Hepatocyte (in vitro differentiated cells): ENCODE data around the gene BPI.

Source experiments
- EZH2 ChIP-seq: fragments of 200-600 bp; sonication (generic); IDR thresholded peaks from 2 replicates; pipeline ENCODE4 v1.6.1; 2016; ENCODE audit warnings: antibody characterized with exemption, mild to moderate bottlenecking, borderline replicate concordance
- EZH2phosphoT487 ChIP-seq: fragments of 200-600 bp; sonication (generic); IDR thresholded peaks from one replicate; pipeline ENCODE4 v1.6.1; 2018; ENCODE audit warnings: antibody characterized with exemption, mild to moderate bottlenecking, low read depth, moderate library complexity; ENCODE audit not compliant: unreplicated experiment, severe bottlenecking
- TF ChIP-seq, protein P1 (sequence below): fragments of 200-600 bp; sonication (generic); IDR thresholded peaks from 2 replicates; pipeline ENCODE4 v1.5.1; 2016; ENCODE audit warnings: antibody characterized with exemption, mild to moderate bottlenecking; ENCODE audit not compliant: poor library complexity

DNA sequence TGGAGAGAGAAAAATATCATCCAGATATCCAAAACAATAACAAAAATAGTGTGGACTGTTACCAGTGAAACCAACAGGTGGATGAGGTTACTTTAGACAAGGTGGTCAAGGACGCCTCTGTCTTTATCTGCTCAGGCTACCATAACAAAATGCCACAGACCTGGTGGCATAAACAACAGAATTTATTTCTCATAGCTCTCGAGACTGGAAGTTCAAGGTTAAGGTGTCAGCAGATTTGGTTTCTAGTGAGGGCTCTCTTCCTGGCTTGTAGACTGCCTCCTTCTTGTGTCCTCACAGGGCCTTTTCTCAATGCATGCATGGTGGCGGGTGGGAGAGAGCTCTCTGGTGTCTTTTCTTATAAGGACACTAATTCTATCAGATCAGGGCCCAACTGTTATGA, 21.2 kb downstream of the BPI start:
- TF ChIP-seq, protein P1, sequence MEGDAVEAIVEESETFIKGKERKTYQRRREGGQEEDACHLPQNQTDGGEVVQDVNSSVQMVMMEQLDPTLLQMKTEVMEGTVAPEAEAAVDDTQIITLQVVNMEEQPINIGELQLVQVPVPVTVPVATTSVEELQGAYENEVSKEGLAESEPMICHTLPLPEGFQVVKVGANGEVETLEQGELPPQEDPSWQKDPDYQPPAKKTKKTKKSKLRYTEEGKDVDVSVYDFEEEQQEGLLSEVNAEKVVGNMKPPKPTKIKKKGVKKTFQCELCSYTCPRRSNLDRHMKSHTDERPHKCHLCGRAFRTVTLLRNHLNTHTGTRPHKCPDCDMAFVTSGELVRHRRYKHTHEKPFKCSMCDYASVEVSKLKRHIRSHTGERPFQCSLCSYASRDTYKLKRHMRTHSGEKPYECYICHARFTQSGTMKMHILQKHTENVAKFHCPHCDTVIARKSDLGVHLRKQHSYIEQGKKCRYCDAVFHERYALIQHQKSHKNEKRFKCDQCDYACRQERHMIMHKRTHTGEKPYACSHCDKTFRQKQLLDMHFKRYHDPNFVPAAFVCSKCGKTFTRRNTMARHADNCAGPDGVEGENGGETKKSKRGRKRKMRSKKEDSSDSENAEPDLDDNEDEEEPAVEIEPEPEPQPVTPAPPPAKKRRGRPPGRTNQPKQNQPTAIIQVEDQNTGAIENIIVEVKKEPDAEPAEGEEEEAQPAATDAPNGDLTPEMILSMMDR = no peak
- TF ChIP-seq EZH2 (no peak), EZH2phosphoT487 (no peak)
